HepG2 (cell line): ENCODE results near the gene SECTM1. TPM values are rescaled to one million over a fixed set of nuclear protein-coding genes. Genes with fewer than 3 reads are reported as not detected.
A peak's percentile ranks its signal among the peaks of the same experiment; 100 is the strongest.

Source experiments
- ETV5 ChIP-seq: IDR thresholded peaks from 2 replicates; pipeline ENCODE4 v1.6.1; 2018; ENCODE audit warnings: missing biosample characterization, missing genetic modification reagents, inconsistent platforms, borderline replicate concordance
- HHEX ChIP-seq: IDR thresholded peaks from 2 replicates; pipeline ENCODE4 v1.6.1; 2016; ENCODE audit warnings: control low read depth
- KDM6A ChIP-seq: IDR thresholded peaks from 2 replicates; pipeline ENCODE4 v1.6.1; 2016; ENCODE audit warnings: low read depth
- MEIS1 ChIP-seq: sonication (generic); formaldehyde crosslinking; IDR thresholded peaks from 2 replicates; pipeline ENCODE4 v1.9.0; 2021; ENCODE audit warnings: mild to moderate bottlenecking, missing genetic modification reagents, moderate library complexity, borderline replicate concordance
- NCOA2 ChIP-seq: sonication (generic); formaldehyde crosslinking; IDR thresholded peaks from 2 replicates; pipeline ENCODE4 v1.8.0; 2022; ENCODE audit warnings: inconsistent platforms
- NFE2L2 ChIP-seq: fragments of 150-350 bp; IDR thresholded peaks from 2 replicates; pipeline ENCODE4 v1.6.1; 2014; ENCODE audit warnings: low read length
- NFIC ChIP-seq: IDR thresholded peaks from 2 replicates; pipeline ENCODE4 v1.6.1; 2012; ENCODE audit warnings: mild to moderate bottlenecking, low read length, inconsistent platforms
- NR2F1 ChIP-seq, 2 experiments: fragments of 450-650 bp in 1 of 2; formaldehyde crosslinking in 1 of 2; IDR thresholded peaks; 2 replicates each; pipeline versions ENCODE4 v1.5.0 to v1.6.1; 2016 to 2020; ENCODE audit warnings: mild to moderate bottlenecking in 1 of 2, missing compliant biosample characterization in 1 of 2, missing genetic modification reagents in 1 of 2, moderate library complexity in 1 of 2
- ZFP62 ChIP-seq: sonication (generic); formaldehyde crosslinking; IDR thresholded peaks from 2 replicates; pipeline ENCODE4 v1.4.0; 2020; ENCODE audit warnings: missing genetic modification reagents
- ZNF230 ChIP-seq: sonication (generic); formaldehyde crosslinking; IDR thresholded peaks from 2 replicates; pipeline ENCODE4 v1.4.0; 2020; ENCODE audit warnings: mild to moderate bottlenecking, missing genetic modification reagents
- ZNF292 ChIP-seq: sonication (generic); formaldehyde crosslinking; IDR thresholded peaks from 2 replicates; pipeline ENCODE4 v1.8.1; 2022; ENCODE audit warnings: mild to moderate bottlenecking, low read depth, missing genetic modification reagents, borderline replicate concordance
- ZNF644 ChIP-seq: IDR thresholded peaks from 2 replicates; pipeline ENCODE4 v1.6.1; 2016; ENCODE audit warnings: low read depth
- ZNF839 ChIP-seq: sonication (generic); formaldehyde crosslinking; IDR thresholded peaks from 2 replicates; pipeline ENCODE4 v1.4.0; 2020; ENCODE audit warnings: missing genetic modification reagents, mild to moderate bottlenecking, borderline replicate concordance
- ZSCAN21 ChIP-seq: sonication (generic); formaldehyde crosslinking; IDR thresholded peaks from 2 replicates; pipeline ENCODE4 v1.8.0; 2022; ENCODE audit warnings: mild to moderate bottlenecking, missing genetic modification reagents, moderate library complexity, borderline replicate concordance
- polyA plus RNA-seq, 8 experiments: library from polyadenylated mRNA; depleted of rRNA in 3 of 8; stranded (reverse) in 7 of 8; unstranded in 1 of 8; fragments of >200 nt; fragmentation: Illumina TruSeq in 4 of 8; extraction: Trizol in 4 of 8; gene quantifications; 2 replicates each; pipeline versions ENCODE4 v1.2.1 to v1.2.3, GENCODE V29; 2011 to 2016; ENCODE audit warnings: low read depth in 4 of 8, missing spikeins in 1 of 8, mixed read lengths in 1 of 8; ENCODE audit not compliant: insufficient read depth in 1 of 8
- total RNA-seq, 5 experiments: library from RNA; depleted of rRNA; stranded (reverse); fragments of >200 nt; fragmentation: Illumina TruSeq; extraction: Trizol; gene quantifications; 2 replicates each; pipeline ENCODE4 v1.2.3, GENCODE V29; 2016; ENCODE audit warnings: low read depth in 1 of 5
- TF ChIP-seq, protein P1 (sequence below): sonication (generic); formaldehyde crosslinking; IDR thresholded peaks from 2 replicates; pipeline ENCODE4 v1.8.1; 2022; ENCODE audit warnings: mild to moderate bottlenecking, missing genetic modification reagents
- TF ChIP-seq, protein P2 (sequence below): sonication (generic); formaldehyde crosslinking; IDR thresholded peaks from 2 replicates; pipeline ENCODE4 v1.4.0; 2020; ENCODE audit warnings: missing genetic modification reagents
- TF ChIP-seq, protein P3 (sequence below): sonication (generic); formaldehyde crosslinking; IDR thresholded peaks from 2 replicates; pipeline ENCODE4 v1.4.0; 2020; ENCODE audit warnings: missing genetic modification reagents, borderline replicate concordance
- TF ChIP-seq, protein P4 (sequence below), 2 experiments: sonication (generic) in 1 of 2; formaldehyde crosslinking in 1 of 2; IDR thresholded peaks; 2 replicates each; pipeline versions ENCODE4 v1.4.0 to v1.6.1; 2016 to 2020; ENCODE audit warnings: borderline replicate concordance in 1 of 2, low read depth in 1 of 2, mild to moderate bottlenecking in 1 of 2, missing genetic modification reagents in 1 of 2

Gene SECTM1
- total and polyA plus RNA-seq, 2 of the 13 experiments (the other 11 are each of a cell fraction or from before 2014, with no cell fraction given) = 3.5 to 5.3 TPM

DNA sequence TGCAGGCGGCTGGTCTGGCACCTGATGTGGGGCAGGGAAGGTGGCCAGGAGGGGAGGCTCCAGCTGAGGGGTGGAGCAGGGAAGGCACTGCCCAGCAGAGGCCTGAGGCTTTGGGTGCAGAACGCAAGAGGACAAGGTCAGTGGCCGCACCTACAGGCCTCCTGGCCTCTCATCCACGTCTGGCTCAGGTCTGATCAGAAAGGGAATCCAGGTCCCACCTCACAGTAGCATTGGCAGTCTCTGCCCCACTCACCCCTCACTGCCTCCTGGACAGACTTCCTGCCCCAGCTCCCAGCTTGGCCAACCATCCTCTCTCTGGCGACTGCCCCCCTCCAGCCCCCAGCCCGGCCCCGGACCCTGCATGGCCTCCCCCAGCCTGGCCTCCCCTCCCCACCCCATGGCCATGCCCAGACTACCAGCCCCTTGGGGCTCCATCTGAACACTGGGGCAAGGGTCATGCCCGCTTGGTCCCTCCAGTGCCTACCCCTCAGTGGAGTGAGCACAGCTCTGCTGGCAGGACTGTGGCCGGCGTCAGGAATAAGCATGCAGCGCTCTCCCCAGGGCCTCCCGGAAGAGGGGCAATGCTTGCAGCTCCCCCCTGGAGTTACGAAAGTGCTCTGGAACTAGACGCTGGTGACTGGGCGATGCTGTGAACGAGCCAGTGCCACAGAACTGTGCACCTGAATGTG is 42.6 kb upstream of the SECTM1 start (continued):
- TF ChIP-seq, protein P1, sequence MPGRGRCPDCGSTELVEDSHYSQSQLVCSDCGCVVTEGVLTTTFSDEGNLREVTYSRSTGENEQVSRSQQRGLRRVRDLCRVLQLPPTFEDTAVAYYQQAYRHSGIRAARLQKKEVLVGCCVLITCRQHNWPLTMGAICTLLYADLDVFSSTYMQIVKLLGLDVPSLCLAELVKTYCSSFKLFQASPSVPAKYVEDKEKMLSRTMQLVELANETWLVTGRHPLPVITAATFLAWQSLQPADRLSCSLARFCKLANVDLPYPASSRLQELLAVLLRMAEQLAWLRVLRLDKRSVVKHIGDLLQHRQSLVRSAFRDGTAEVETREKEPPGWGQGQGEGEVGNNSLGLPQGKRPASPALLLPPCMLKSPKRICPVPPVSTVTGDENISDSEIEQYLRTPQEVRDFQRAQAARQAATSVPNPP = no peak
- TF ChIP-seq ZNF230 (CRISPR knock-in tag) (no peak), NCOA2 (CRISPR knock-in tag) (peak; percentile 57), NFIC (no peak), ZFP62 (CRISPR knock-in tag) (no peak), ZNF292 (peak; percentile 68; the same call in 1 of the 2 replicates), ZNF644 (CRISPR knock-in tag) (peak; percentile 30; the same call in 1 of the 2 replicates), KDM6A (CRISPR knock-in tag) (0 out of 2 replicates have a peak, but pooled peaks have one; percentile 27), ETV5 (CRISPR knock-in tag) (peak; percentile 83), NR2F1 (CRISPR knock-in tag; IDR thresholded peaks at IDR 0.05) (0 out of 4 replicates have a peak, but pooled peaks of 1 of the 2 experiments have one; percentile 17), ZNF839 (CRISPR knock-in tag) (peak; percentile 50; the same call in 1 of the 2 replicates), MEIS1 (CRISPR knock-in tag) (no peak), ZSCAN21 (CRISPR knock-in tag) (peak; percentile 50; the same call in 1 of the 2 replicates), HHEX (no peak), NFE2L2 (no peak)
- TF ChIP-seq, protein P2, sequence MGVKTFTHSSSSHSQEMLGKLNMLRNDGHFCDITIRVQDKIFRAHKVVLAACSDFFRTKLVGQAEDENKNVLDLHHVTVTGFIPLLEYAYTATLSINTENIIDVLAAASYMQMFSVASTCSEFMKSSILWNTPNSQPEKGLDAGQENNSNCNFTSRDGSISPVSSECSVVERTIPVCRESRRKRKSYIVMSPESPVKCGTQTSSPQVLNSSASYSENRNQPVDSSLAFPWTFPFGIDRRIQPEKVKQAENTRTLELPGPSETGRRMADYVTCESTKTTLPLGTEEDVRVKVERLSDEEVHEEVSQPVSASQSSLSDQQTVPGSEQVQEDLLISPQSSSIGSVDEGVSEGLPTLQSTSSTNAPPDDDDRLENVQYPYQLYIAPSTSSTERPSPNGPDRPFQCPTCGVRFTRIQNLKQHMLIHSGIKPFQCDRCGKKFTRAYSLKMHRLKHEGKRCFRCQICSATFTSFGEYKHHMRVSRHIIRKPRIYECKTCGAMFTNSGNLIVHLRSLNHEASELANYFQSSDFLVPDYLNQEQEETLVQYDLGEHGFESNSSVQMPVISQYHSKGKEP = no peak
- TF ChIP-seq, protein P3, sequence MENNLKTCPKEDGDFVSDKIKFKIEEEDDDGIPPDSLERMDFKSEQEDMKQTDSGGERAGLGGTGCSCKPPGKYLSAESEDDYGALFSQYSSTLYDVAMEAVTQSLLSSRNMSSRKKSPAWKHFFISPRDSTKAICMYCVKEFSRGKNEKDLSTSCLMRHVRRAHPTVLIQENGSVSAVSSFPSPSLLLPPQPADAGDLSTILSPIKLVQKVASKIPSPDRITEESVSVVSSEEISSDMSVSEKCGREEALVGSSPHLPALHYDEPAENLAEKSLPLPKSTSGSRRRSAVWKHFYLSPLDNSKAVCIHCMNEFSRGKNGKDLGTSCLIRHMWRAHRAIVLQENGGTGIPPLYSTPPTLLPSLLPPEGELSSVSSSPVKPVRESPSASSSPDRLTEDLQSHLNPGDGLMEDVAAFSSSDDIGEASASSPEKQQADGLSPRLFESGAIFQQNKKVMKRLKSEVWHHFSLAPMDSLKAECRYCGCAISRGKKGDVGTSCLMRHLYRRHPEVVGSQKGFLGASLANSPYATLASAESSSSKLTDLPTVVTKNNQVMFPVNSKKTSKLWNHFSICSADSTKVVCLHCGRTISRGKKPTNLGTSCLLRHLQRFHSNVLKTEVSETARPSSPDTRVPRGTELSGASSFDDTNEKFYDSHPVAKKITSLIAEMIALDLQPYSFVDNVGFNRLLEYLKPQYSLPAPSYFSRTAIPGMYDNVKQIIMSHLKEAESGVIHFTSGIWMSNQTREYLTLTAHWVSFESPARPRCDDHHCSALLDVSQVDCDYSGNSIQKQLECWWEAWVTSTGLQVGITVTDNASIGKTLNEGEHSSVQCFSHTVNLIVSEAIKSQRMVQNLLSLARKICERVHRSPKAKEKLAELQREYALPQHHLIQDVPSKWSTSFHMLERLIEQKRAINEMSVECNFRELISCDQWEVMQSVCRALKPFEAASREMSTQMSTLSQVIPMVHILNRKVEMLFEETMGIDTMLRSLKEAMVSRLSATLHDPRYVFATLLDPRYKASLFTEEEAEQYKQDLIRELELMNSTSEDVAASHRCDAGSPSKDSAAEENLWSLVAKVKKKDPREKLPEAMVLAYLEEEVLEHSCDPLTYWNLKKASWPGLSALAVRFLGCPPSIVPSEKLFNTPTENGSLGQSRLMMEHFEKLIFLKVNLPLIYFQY (CRISPR knock-in tag) = no peak
- TF ChIP-seq, protein P4, sequence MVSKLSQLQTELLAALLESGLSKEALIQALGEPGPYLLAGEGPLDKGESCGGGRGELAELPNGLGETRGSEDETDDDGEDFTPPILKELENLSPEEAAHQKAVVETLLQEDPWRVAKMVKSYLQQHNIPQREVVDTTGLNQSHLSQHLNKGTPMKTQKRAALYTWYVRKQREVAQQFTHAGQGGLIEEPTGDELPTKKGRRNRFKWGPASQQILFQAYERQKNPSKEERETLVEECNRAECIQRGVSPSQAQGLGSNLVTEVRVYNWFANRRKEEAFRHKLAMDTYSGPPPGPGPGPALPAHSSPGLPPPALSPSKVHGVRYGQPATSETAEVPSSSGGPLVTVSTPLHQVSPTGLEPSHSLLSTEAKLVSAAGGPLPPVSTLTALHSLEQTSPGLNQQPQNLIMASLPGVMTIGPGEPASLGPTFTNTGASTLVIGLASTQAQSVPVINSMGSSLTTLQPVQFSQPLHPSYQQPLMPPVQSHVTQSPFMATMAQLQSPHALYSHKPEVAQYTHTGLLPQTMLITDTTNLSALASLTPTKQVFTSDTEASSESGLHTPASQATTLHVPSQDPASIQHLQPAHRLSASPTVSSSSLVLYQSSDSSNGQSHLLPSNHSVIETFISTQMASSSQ (IDR thresholded peaks at IDR 0.05; ENCODE audit: low read depth) = no peak
- TF ChIP-seq, protein P4 (CRISPR knock-in tag; IDR thresholded peaks at IDR 0.05; ENCODE audit: borderline replicate concordance) = 0 out of 2 replicates have a peak, but pooled peaks have one; percentile 17
